ENCODE data around the gene NUDT16.
"Not testable (repeated sequence)": the region's sequence is repeated elsewhere in the genome, so short reads cannot be mapped to it uniquely, and the experiment has no call there.

The NUDT16 gene

GRCh38 chr3:131361464-131362421, 19.8 kb upstream of the NUDT16 start:
- no peaks in the 10 kb centered on the region for H3K36me3 Mint-ChIP-seq
- peaks cover 15% of the 10 kb centered on the region for H3K4me1 Mint-ChIP-seq (ENCODE audit: low read depth)
- H3K27ac Mint-ChIP-seq: peak overlapping the region; percentile 64
- H3K9me3 Mint-ChIP-seq (ENCODE audit: low read depth): peaks cover 6% of the 10 kb centered on the region
- peaks cover 35% of the 10 kb centered on the region for H3K27me3 Mint-ChIP-seq
- peak overlapping the region; percentile 77 for H3K4me3 Mint-ChIP-seq

GRCh38 chr3:131363275-131363674, 18.3 kb upstream of the NUDT16 start:
- peaks cover 15% of the 10 kb centered on the region for H3K4me1 Mint-ChIP-seq (ENCODE audit: low read depth)
- peaks cover 6% of the 10 kb centered on the region for H3K9me3 Mint-ChIP-seq (ENCODE audit: low read depth)
- no peaks in the 10 kb centered on the region for H3K36me3 Mint-ChIP-seq
- H3K4me3 Mint-ChIP-seq: no peak overlapping the region
- H3K27ac Mint-ChIP-seq: no peak overlapping the region
- peaks cover 35% of the 10 kb centered on the region for H3K27me3 Mint-ChIP-seq

- H3K27me3 Mint-ChIP-seq: no peaks in the 10 kb centered on the region
- no peak overlapping the region for H3K4me3 Mint-ChIP-seq
- no peaks in the 10 kb centered on the region for H3K9me3 Mint-ChIP-seq (ENCODE audit: low read depth)
- peaks cover 2% of the 10 kb centered on the region for H3K4me1 Mint-ChIP-seq (ENCODE audit: low read depth)
- H3K36me3 Mint-ChIP-seq: peaks cover 2% of the 10 kb centered on the region
- H3K27ac Mint-ChIP-seq: peak overlapping the region; percentile 8
These were observed 10.5 kb upstream of the NUDT16 start for GRCh38 chr3:131370935-131371687.

- H3K27me3 Mint-ChIP-seq: no peaks in the 10 kb centered on the region
- H3K27ac Mint-ChIP-seq: no peak overlapping the region
- H3K4me1 Mint-ChIP-seq (ENCODE audit: low read depth): peaks cover 2% of the 10 kb centered on the region
- no peak overlapping the region for H3K4me3 Mint-ChIP-seq
- no peaks in the 10 kb centered on the region for H3K9me3 Mint-ChIP-seq (ENCODE audit: low read depth)
- peaks cover 2% of the 10 kb centered on the region for H3K36me3 Mint-ChIP-seq
These were observed 9.9 kb upstream of the NUDT16 start for GRCh38 chr3:131371688-131372066.

- Mint-ChIP-seq H3K9me3 (ENCODE audit: low read depth) (no peaks in the 10 kb centered on the region), H3K4me1 (ENCODE audit: low read depth) (peaks cover 2% of the 10 kb centered on the region), H3K4me3 (no peak overlapping the region), H3K27ac (no peak overlapping the region), H3K27me3 (no peaks in the 10 kb centered on the region), H3K36me3 (peaks cover 4% of the 10 kb centered on the region)
These were observed 6.8 kb upstream of the NUDT16 start for GRCh38 chr3:131374741-131375140.

GRCh38 chr3:131380821-131381444, 641 bp upstream of the NUDT16 start:
- Mint-ChIP-seq H3K27ac (peak overlapping the region; percentile 91), H3K36me3 (peaks cover 14% of the 10 kb centered on the region), H3K4me3 (peak overlapping the region; percentile 95), H3K4me1 (ENCODE audit: low read depth) (peaks cover 16% of the 10 kb centered on the region)
- H3K27me3 Mint-ChIP-seq; H3K9me3 Mint-ChIP-seq (ENCODE audit: low read depth): not testable (repeated sequence)

- Mint-ChIP-seq H3K4me3 (no peak overlapping the region), H3K9me3 (ENCODE audit: low read depth) (no peaks in the 10 kb centered on the region), H3K27ac (no peak overlapping the region), H3K36me3 (peaks cover 18% of the 10 kb centered on the region), H3K27me3 (no peaks in the 10 kb centered on the region), H3K4me1 (ENCODE audit: low read depth) (peaks cover 20% of the 10 kb centered on the region)
These were observed 5.0 kb downstream of the NUDT16 start for GRCh38 chr3:131386429-131387165.

- H3K9me3 Mint-ChIP-seq (ENCODE audit: low read depth): no peaks in the 10 kb centered on the region
- no peak overlapping the region for H3K4me3 Mint-ChIP-seq
- H3K27ac Mint-ChIP-seq: no peak overlapping the region
- peaks cover 14% of the 10 kb centered on the region for H3K4me1 Mint-ChIP-seq (ENCODE audit: low read depth)
- H3K27me3 Mint-ChIP-seq: no peaks in the 10 kb centered on the region
- H3K36me3 Mint-ChIP-seq: peaks cover 18% of the 10 kb centered on the region
These were observed 6.4 kb downstream of the NUDT16 start for GRCh38 chr3:131387796-131388489.

- Mint-ChIP-seq H3K36me3 (peaks cover 18% of the 10 kb centered on the region), H3K27me3 (no peaks in the 10 kb centered on the region), H3K4me1 (ENCODE audit: low read depth) (peaks cover 14% of the 10 kb centered on the region), H3K4me3 (no peak overlapping the region), H3K9me3 (ENCODE audit: low read depth) (no peaks in the 10 kb centered on the region), H3K27ac (no peak overlapping the region)
These were observed 6.9 kb downstream of the NUDT16 start for GRCh38 chr3:131388490-131388799.

GRCh38 chr3:131390331-131390730, 8.8 kb downstream of the NUDT16 start:
- peaks cover 8% of the 10 kb centered on the region for H3K36me3 Mint-ChIP-seq
- peaks cover 14% of the 10 kb centered on the region for H3K4me1 Mint-ChIP-seq (ENCODE audit: low read depth)
- no peaks in the 10 kb centered on the region for H3K27me3 Mint-ChIP-seq
- H3K27ac Mint-ChIP-seq: no peak overlapping the region
- no peaks in the 10 kb centered on the region for H3K9me3 Mint-ChIP-seq (ENCODE audit: low read depth)
- no peak overlapping the region for H3K4me3 Mint-ChIP-seq

GRCh38 chr3:131393051-131393450, 11.5 kb downstream of the NUDT16 start:
- Mint-ChIP-seq H3K9me3 (ENCODE audit: low read depth) (no peaks in the 10 kb centered on the region), H3K36me3 (no peaks in the 10 kb centered on the region), H3K27me3 (no peaks in the 10 kb centered on the region), H3K4me3 (no peak overlapping the region), H3K4me1 (ENCODE audit: low read depth) (no peaks in the 10 kb centered on the region), H3K27ac (no peak overlapping the region)

GRCh38 chr3:131393868-131394267, 12.3 kb downstream of the NUDT16 start:
- H3K4me3 Mint-ChIP-seq: no peak overlapping the region
- H3K9me3 Mint-ChIP-seq (ENCODE audit: low read depth): no peaks in the 10 kb centered on the region

GRCh38 chr3:131394400-131394799, 12.8 kb downstream of the NUDT16 start:
- H3K4me3 Mint-ChIP-seq: no peak overlapping the region

More at GRCh38 chr3:131393868-131394267, 12.3 kb downstream of the NUDT16 start:
- no peak overlapping the region for H3K27ac Mint-ChIP-seq
- no peaks in the 10 kb centered on the region for H3K36me3 Mint-ChIP-seq
- no peaks in the 10 kb centered on the region for H3K27me3 Mint-ChIP-seq
- H3K4me1 Mint-ChIP-seq (ENCODE audit: low read depth): no peaks in the 10 kb centered on the region

GRCh38 chr3:131396170-131396569, 14.6 kb downstream of the NUDT16 start:
- no peaks in the 10 kb centered on the region for H3K4me1 Mint-ChIP-seq (ENCODE audit: low read depth)
- H3K4me3 Mint-ChIP-seq: no peak overlapping the region
- no peaks in the 10 kb centered on the region for H3K36me3 Mint-ChIP-seq
- no peak overlapping the region for H3K27ac Mint-ChIP-seq
- no peaks in the 10 kb centered on the region for H3K27me3 Mint-ChIP-seq
- no peaks in the 10 kb centered on the region for H3K9me3 Mint-ChIP-seq (ENCODE audit: low read depth)

More at GRCh38 chr3:131394400-131394799, 12.8 kb downstream of the NUDT16 start:
- Mint-ChIP-seq H3K36me3 (no peaks in the 10 kb centered on the region), H3K27me3 (no peaks in the 10 kb centered on the region), H3K4me1 (ENCODE audit: low read depth) (no peaks in the 10 kb centered on the region), H3K9me3 (ENCODE audit: low read depth) (no peaks in the 10 kb centered on the region), H3K27ac (no peak overlapping the region)

All from activated naive CD8-positive, alpha-beta T cell (primary cell).